ENCODE measurements around the gene STRN. TPM values are rescaled to one million over a fixed set of nuclear protein-coding genes. Genes with fewer than 3 reads are reported as not detected.
A peak's percentile ranks its signal among the peaks of the same experiment; 100 is the strongest.

The STRN gene
- total and polyA plus RNA-seq, 2 of the 13 experiments (the other 11 are each of a cell fraction or from before 2014, with no cell fraction given), result 10.4 to 19.3 TPM

DNA sequence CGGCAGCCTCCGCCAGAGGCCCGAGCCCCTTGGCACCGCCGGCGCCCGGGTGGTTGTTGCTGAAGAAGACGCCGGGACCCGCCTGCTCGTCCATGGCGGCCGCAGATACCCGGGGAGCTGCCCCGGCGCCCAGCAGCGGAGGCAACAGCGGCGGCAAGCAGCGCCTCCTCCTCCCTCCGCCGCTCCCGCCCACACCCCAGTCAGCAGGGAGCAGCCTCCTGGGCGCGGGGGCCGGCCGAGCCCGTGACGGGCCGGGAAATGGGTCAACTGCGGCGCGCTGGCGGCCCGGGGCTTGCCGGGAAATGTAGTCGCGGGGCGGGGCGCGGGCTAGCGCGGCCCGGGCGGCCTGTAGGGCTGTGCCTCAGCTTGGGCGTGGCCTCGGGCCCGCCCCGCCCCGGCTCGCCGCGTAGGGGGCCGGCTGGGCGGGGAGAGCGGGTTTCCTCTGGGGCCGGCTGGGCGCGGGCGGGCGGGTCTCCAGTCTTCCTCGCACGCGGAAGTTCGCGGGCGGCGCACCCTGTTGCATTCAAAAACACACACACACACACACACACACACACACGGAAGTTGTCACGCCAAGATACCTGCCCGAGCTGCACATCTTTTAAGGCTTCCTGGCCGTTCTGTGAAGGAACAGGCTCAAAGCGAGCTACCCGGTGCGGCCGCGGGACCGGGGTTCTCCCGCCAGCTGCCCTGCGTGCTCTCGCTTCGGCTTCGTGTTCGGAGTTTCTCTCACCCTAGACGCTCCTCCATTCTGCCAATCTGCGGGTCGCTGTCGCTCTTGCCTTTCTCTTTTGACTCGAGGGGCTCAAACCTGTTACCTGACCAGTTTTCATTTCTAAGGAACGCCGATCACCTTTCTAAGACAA, at the start of gene STRN (continued):
- TF ChIP-seq XRCC5 (optimal IDR thresholded peaks at IDR 0.05; ENCODE audit: low read length) (peak; percentile 69), RAD21 (CRISPR knock-in tag; IDR thresholded peaks at IDR 0.05) (peak; percentile 58), ZNF543 (CRISPR knock-in tag; IDR thresholded peaks at IDR 0.05) (peak; percentile 82; the same call in 1 of the 2 replicates), CHD4 (IDR thresholded peaks at IDR 0.05; ENCODE audit: borderline replicate concordance, low read length) (no peak), AHR (CRISPR knock-in tag; IDR thresholded peaks at IDR 0.05) (peak; percentile 72), ZNF670 (CRISPR knock-in tag; IDR thresholded peaks at IDR 0.05; ENCODE audit: borderline replicate concordance) (peak; percentile 93; the same call in 1 of the 2 replicates), HNF4G (IDR thresholded peaks at IDR 0.05; ENCODE audit: borderline replicate concordance, low read depth, low read length) (0 out of 2 replicates have a peak, but pooled peaks have one; percentile 6), HNF4G (CRISPR knock-in tag; IDR thresholded peaks at IDR 0.05; ENCODE audit: borderline replicate concordance, low read depth) (no peak; the same call in 1 of the 2 replicates), KDM2A (CRISPR knock-in tag; IDR thresholded peaks at IDR 0.05; ENCODE audit: borderline replicate concordance, low read depth) (peak; percentile 68), ATM (IDR thresholded peaks at IDR 0.05; ENCODE audit: borderline replicate concordance) (no peak), ZNF563 (CRISPR knock-in tag; IDR thresholded peaks at IDR 0.05) (peak; percentile 92), ELF3 (CRISPR knock-in tag; IDR thresholded peaks at IDR 0.05) (peak; percentile 78), SKI (IDR thresholded peaks at IDR 0.05; ENCODE audit: partially characterized antibody) (peak; percentile 80), RBAK (CRISPR knock-in tag; IDR thresholded peaks at IDR 0.05) (no peak), RBM22 (optimal IDR thresholded peaks at IDR 0.05; ENCODE audit: low read length) (no peak), MLX (CRISPR knock-in tag; IDR thresholded peaks at IDR 0.05) (peak; percentile 13; the same call in 1 of the 2 replicates), PHF5A (CRISPR knock-in tag; IDR thresholded peaks at IDR 0.05; ENCODE audit: low read depth, unreplicated experiment) (peak; percentile 77), ZNF746 (CRISPR knock-in tag; IDR thresholded peaks at IDR 0.05) (0 out of 2 replicates have a peak, but pooled peaks have one; percentile 23), NFE2L2 (IDR thresholded peaks at IDR 0.05; ENCODE audit: low read length) (no peak), ZNF256 (CRISPR knock-in tag; conservative IDR thresholded peaks at IDR 0.05) (peak; percentile 68; the same call in 1 of the 2 replicates), CC2D1A (CRISPR knock-in tag; IDR thresholded peaks at IDR 0.05) (no peak), THAP9 (CRISPR knock-in tag; IDR thresholded peaks at IDR 0.05; ENCODE audit: borderline replicate concordance) (peak; percentile 68; the same call in 1 of the 2 replicates), PAF1 (CRISPR knock-in tag; IDR thresholded peaks at IDR 0.05) (no peak), NCOA2 (CRISPR knock-in tag; IDR thresholded peaks at IDR 0.05) (peak; percentile 6; the same call in 1 of the 2 replicates), JUND (CRISPR knock-in tag; IDR thresholded peaks at IDR 0.05) (no peak; the same call in 1 of the 2 replicates)
- TF ChIP-seq, protein P1, sequence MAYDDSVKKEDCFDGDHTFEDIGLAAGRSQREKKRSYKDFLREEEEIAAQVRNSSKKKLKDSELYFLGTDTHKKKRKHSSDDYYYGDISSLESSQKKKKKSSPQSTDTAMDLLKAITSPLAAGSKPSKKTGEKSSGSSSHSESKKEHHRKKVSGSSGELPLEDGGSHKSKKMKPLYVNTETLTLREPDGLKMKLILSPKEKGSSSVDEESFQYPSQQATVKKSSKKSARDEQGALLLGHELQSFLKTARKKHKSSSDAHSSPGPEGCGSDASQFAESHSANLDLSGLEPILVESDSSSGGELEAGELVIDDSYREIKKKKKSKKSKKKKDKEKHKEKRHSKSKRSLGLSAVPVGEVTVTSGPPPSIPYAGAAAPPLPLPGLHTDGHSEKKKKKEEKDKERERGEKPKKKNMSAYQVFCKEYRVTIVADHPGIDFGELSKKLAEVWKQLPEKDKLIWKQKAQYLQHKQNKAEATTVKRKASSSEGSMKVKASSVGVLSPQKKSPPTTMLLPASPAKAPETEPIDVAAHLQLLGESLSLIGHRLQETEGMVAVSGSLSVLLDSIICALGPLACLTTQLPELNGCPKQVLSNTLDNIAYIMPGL (CRISPR knock-in tag; IDR thresholded peaks at IDR 0.05; ENCODE audit: borderline replicate concordance in 1 of 2, low read depth in 1 of 2), result peak; percentile 55 to 56
